OCI-LY3 (cell line): ENCODE data around the gene ATP1A1.

ENCODE experiments used
- H2AFZ ChIP-seq: fragments of 200-600, 300-600 bp; shearing (Covaris generic); 2 replicates; pipeline ENCODE4 v1.6.0; 2014; ENCODE audit warnings: antibody characterized with exemption, low read depth, low read length
- H3K27ac ChIP-seq: fragments of 200-600, 300-600 bp; sonication (generic); 2 replicates; pipeline ENCODE4 v1.5.1; 2014; ENCODE audit warnings: mild to moderate bottlenecking, low read length, moderate library complexity, mixed read lengths
- H3K27me3 ChIP-seq: fragments of 200-600, 300-600 bp; sonication (generic); 2 replicates; pipeline ENCODE4 v1.6.1; 2014; ENCODE audit warnings: low read depth, low read length, mixed read lengths
- H3K36me3 ChIP-seq: fragments of 200-600, 300-600 bp; sonication (generic); replicated peaks from 2 replicates; pipeline ENCODE3; 2014; ENCODE audit warnings: low read depth, low read length, mixed read lengths
- H3K4me1 ChIP-seq: fragments of 300-600, 200-600 bp; sonication (generic); 2 replicates; pipeline ENCODE4 v1.6.1; 2014; ENCODE audit warnings: low read length, mixed read lengths
- H3K4me2 ChIP-seq: fragments of 200-600, 300-600 bp; sonication (generic); 2 replicates; pipeline ENCODE4 v1.6.1; 2014; ENCODE audit warnings: low read length, mixed read lengths
- H3K4me3 ChIP-seq: fragments of 300-600, 200-600 bp; sonication (generic); 2 replicates; pipeline ENCODE4 v1.5.1; 2014; ENCODE audit warnings: antibody characterized with exemption, mild to moderate bottlenecking, low read length, moderate library complexity
- H3K79me2 ChIP-seq: fragments of 300-600, 200-600 bp; shearing (Covaris generic); 2 replicates; pipeline ENCODE4 v1.6.1; 2014; ENCODE audit warnings: mild to moderate bottlenecking, low read length, mixed read lengths
- H3K9ac ChIP-seq: fragments of 300-600, 200-600 bp; shearing (Covaris generic); 2 replicates; pipeline ENCODE4 v1.6.0; 2014; ENCODE audit warnings: mild to moderate bottlenecking, low read length, moderate library complexity
- H3K9me3 ChIP-seq: fragments of 200-600, 300-600 bp; shearing (Covaris generic); 2 replicates; pipeline ENCODE4 v1.6.1; 2014; ENCODE audit warnings: low read length, mixed read lengths; ENCODE audit not compliant: insufficient read depth
- H4K20me1 ChIP-seq: fragments of 200-600, 300-600 bp; sonication (generic); 2 replicates; pipeline ENCODE4 v1.6.1; 2016; ENCODE audit warnings: low read length, mixed read lengths; ENCODE audit not compliant: insufficient read depth
- CTCF ChIP-seq: fragments of 200-600, 300-600 bp; sonication (generic); IDR thresholded peaks from 2 replicates; pipeline ENCODE4 v1.5.1; 2014; ENCODE audit warnings: antibody characterized with exemption, low read length, low read depth
- EZH2phosphoT487 ChIP-seq: fragments of 200-600 bp; shearing (Covaris generic); IDR thresholded peaks from 2 replicates; pipeline ENCODE4 v1.6.1; 2018; ENCODE audit warnings: antibody characterized with exemption, mixed run types, low read depth

Gene ATP1A1

GRCh38 chr1:116445534-116445933 lies 72.5 kb downstream of the ATP1A1 start:
- TF ChIP-seq CTCF = no peak
- no peak for TF ChIP-seq EZH2phosphoT487
- H4K20me1 ChIP-seq = no peaks in the 10 kb centered on the region
- no peak overlapping the region for H3K27ac ChIP-seq
- no peaks in the 10 kb centered on the region for H3K36me3 ChIP-seq
- H3K4me3 ChIP-seq = no peak overlapping the region
- no peaks in the 10 kb centered on the region for H3K9me3 ChIP-seq
- H3K79me2 ChIP-seq = no peaks in the 10 kb centered on the region
- peaks cover 4% of the 10 kb centered on the region; the same call in 1 of the 2 replicates for H3K27me3 ChIP-seq
- no peak overlapping the region for H3K9ac ChIP-seq
- no peaks in the 10 kb centered on the region for H3K4me1 ChIP-seq
- H2AFZ ChIP-seq = no peak overlapping the region
- no peak overlapping the region for H3K4me2 ChIP-seq

- no peak for TF ChIP-seq EZH2phosphoT487
- no peak for TF ChIP-seq CTCF
- Histone ChIP-seq H3K27me3 (no peaks in the 10 kb centered on the region; the same call in 1 of the 2 replicates), H3K9me3 (no peaks in the 10 kb centered on the region), H3K4me1 (no peaks in the 10 kb centered on the region), H3K79me2 (no peaks in the 10 kb centered on the region), H2AFZ (no peak overlapping the region), H3K27ac (no peak overlapping the region), H3K36me3 (no peaks in the 10 kb centered on the region), H3K4me3 (no peak overlapping the region), H3K4me2 (no peak overlapping the region), H4K20me1 (no peaks in the 10 kb centered on the region), H3K9ac (no peak overlapping the region)
Measured at GRCh38 chr1:116446686-116447085, 73.6 kb downstream of the ATP1A1 start.

- no peaks in the 10 kb centered on the region for H3K79me2 ChIP-seq
- no peaks in the 10 kb centered on the region for H4K20me1 ChIP-seq
- no peaks in the 10 kb centered on the region for H3K27me3 ChIP-seq
- no peak overlapping the region for H3K4me3 ChIP-seq
- H2AFZ ChIP-seq = no peak overlapping the region
- no peaks in the 10 kb centered on the region for H3K4me1 ChIP-seq
- TF ChIP-seq CTCF (no peak), EZH2phosphoT487 (no peak)
- no peak overlapping the region for H3K4me2 ChIP-seq
- no peak overlapping the region for H3K27ac ChIP-seq
- H3K9ac ChIP-seq = no peak overlapping the region
- no peaks in the 10 kb centered on the region for H3K36me3 ChIP-seq
- H3K9me3 ChIP-seq = no peaks in the 10 kb centered on the region
Measured at GRCh38 chr1:116448785-116449385, 75.8 kb downstream of the ATP1A1 start.

GRCh38 chr1:116449578-116449977 lies 76.5 kb downstream of the ATP1A1 start:
- no peaks in the 10 kb centered on the region for H3K36me3 ChIP-seq
- no peaks in the 10 kb centered on the region for H3K27me3 ChIP-seq
- H2AFZ ChIP-seq = no peak overlapping the region
- no peaks in the 10 kb centered on the region for H3K9me3 ChIP-seq
- H3K4me3 ChIP-seq = no peak overlapping the region
- H3K4me1 ChIP-seq = no peaks in the 10 kb centered on the region
- H3K27ac ChIP-seq = no peak overlapping the region
- H4K20me1 ChIP-seq = no peaks in the 10 kb centered on the region
- H3K4me2 ChIP-seq = no peak overlapping the region
- H3K9ac ChIP-seq = no peak overlapping the region
- TF ChIP-seq EZH2phosphoT487 = no peak
- no peak for TF ChIP-seq CTCF
- H3K79me2 ChIP-seq = no peaks in the 10 kb centered on the region
